IPS DF 6.9 (cell line): ENCODE measurements around the gene NRG4.

ENCODE experiments used
- DNase-seq: peaks from one replicate; pipeline ENCODE4 v3.0.0-alpha.2; 2013; ENCODE audit warnings: low read depth, low spot score
- H3K27ac ChIP-seq: one replicate; pipeline ENCODE4 v1.5.1; 2013; ENCODE audit warnings: low read length, control low read depth
- H3K27me3 ChIP-seq: 2 replicates; pipeline ENCODE4 v1.6.1; 2013; ENCODE audit warnings: mild to moderate bottlenecking, low read length; ENCODE audit not compliant: control insufficient read depth, insufficient read depth
- H3K36me3 ChIP-seq: 2 replicates; pipeline ENCODE4 v1.6.1; 2013; ENCODE audit warnings: low read length; ENCODE audit not compliant: control insufficient read depth, insufficient read depth
- H3K4me1 ChIP-seq: 2 replicates; pipeline ENCODE4 v1.6.1; 2013; ENCODE audit warnings: low read length; ENCODE audit not compliant: control insufficient read depth, insufficient read depth
- H3K4me3 ChIP-seq: 2 replicates; pipeline ENCODE4 v1.5.1; 2013; ENCODE audit warnings: mild to moderate bottlenecking, low read length
- H3K9me3 ChIP-seq: 2 replicates; pipeline ENCODE4 v1.6.1; 2013; ENCODE audit warnings: low read length, inconsistent platforms; ENCODE audit not compliant: control insufficient read depth, insufficient read depth
- WGBS: extraction: QIAGEN DNeasy Blood & Tissue Kit; methylation state at CpG from one replicate; pipeline ENCODE4 v1.1.7; 2013; ENCODE audit warnings: mixed read lengths, missing lambda C conversion rate; ENCODE audit not compliant: insufficient read length, insufficient coverage; 5-methylcytosine and 5-hydroxymethylcytosine counted together

The NRG4 gene

GRCh38 chr15:75905231-75905630 is 107.0 kb downstream of the NRG4 start:
- no peaks in the 10 kb centered on the region for H3K9me3 ChIP-seq
- no peak for DNase-seq
- H3K4me3 ChIP-seq: no peak overlapping the region
- H3K36me3 ChIP-seq: peaks cover 2% of the 10 kb centered on the region; the same call in 1 of the 2 replicates
- H3K4me1 ChIP-seq: peaks cover 9% of the 10 kb centered on the region
- no peak overlapping the region for H3K27ac ChIP-seq
- no peaks in the 10 kb centered on the region for H3K27me3 ChIP-seq
- WGBS: no CpG with 5 or more reads among the region's 5 CpGs

- Histone ChIP-seq H3K9me3 (no peaks in the 10 kb centered on the region), H3K4me3 (peak within 1 kb of the TSS; percentile 83), H3K36me3 (peaks cover 2% of the 10 kb centered on the region; the same call in 1 of the 2 replicates), H3K27me3 (no peaks in the 10 kb centered on the region), H3K27ac (no peak within 1 kb of the TSS), H3K4me1 (peaks cover 9% of the 10 kb centered on the region)
- no CpG with 5 or more reads among the region's 63 CpGs for WGBS
- DNase-seq: peak; percentile 84
Observed at GRCh38 chr15:75903331-75904239, 108.6 kb downstream of the NRG4 start, which contains the start of gene FBXO22. Gene FBXO22 (plus strand): TSS chr15:75903878. CDS start chr15:75903964, 86 bp downstream.

GRCh38 chr15:75902129-75902557 is 110.1 kb downstream of the NRG4 start:
- DNase-seq: peak; percentile 58
- peaks cover 9% of the 10 kb centered on the region for H3K4me1 ChIP-seq
- no peaks in the 10 kb centered on the region for H3K27me3 ChIP-seq
- H3K9me3 ChIP-seq: no peaks in the 10 kb centered on the region
- H3K36me3 ChIP-seq: peaks cover 2% of the 10 kb centered on the region; the same call in 1 of the 2 replicates
- H3K4me3 ChIP-seq: no peak overlapping the region
- no CpG with 5 or more reads among the region's 8 CpGs for WGBS
- H3K27ac ChIP-seq: no peak overlapping the region

- Histone ChIP-seq H3K4me3 (no peak overlapping the region), H3K27me3 (no peaks in the 10 kb centered on the region), H3K36me3 (peaks cover under 1% of the 10 kb centered on the region; the same call in 1 of the 2 replicates), H3K27ac (no peak overlapping the region), H3K9me3 (no peaks in the 10 kb centered on the region), H3K4me1 (peaks cover 9% of the 10 kb centered on the region)
- no peak for DNase-seq
Observed at GRCh38 chr15:75900577-75900976, 111.6 kb downstream of the NRG4 start.

GRCh38 chr15:75895731-75896130 is 116.5 kb downstream of the NRG4 start:
- H3K4me1 ChIP-seq: no peaks in the 10 kb centered on the region
- WGBS: no CpG with 5 or more reads among the region's 2 CpGs
- peaks cover 3% of the 10 kb centered on the region; the same call in 1 of the 2 replicates for H3K36me3 ChIP-seq

GRCh38 chr15:75891895-75892294 is 120.3 kb downstream of the NRG4 start:
- no peak for DNase-seq
- Histone ChIP-seq H3K4me1 (no peaks in the 10 kb centered on the region), H3K9me3 (no peaks in the 10 kb centered on the region), H3K36me3 (peaks cover 3% of the 10 kb centered on the region; the same call in 1 of the 2 replicates), H3K27ac (no peak overlapping the region), H3K27me3 (no peaks in the 10 kb centered on the region), H3K4me3 (no peak overlapping the region)

More at GRCh38 chr15:75895731-75896130, 116.5 kb downstream of the NRG4 start:
- H3K27me3 ChIP-seq: no peaks in the 10 kb centered on the region
- no peaks in the 10 kb centered on the region for H3K9me3 ChIP-seq
- H3K4me3 ChIP-seq: no peak overlapping the region
- no peak overlapping the region for H3K27ac ChIP-seq
- no peak for DNase-seq
